HG03280 (cell line): ENCODE measurements around the gene PDE4D.

Experiments used
- ATAC-seq: cut with Tn5 transposase; IDR thresholded peaks from one replicate; pipeline ENCODE4 v1.9.1; 2021; ENCODE audit warnings: mild to moderate bottlenecking, moderate library complexity; ENCODE audit not compliant: unreplicated experiment

PDE4D gene

GRCh38 chr5:59840200-59840601, 53.3 kb downstream of the PDE4D start:
- ATAC-seq, result no peak

GRCh38 chr5:59838989-59839388, 54.5 kb downstream of the PDE4D start:
- ATAC-seq, result no peak

GRCh38 chr5:59838067-59838466, 55.5 kb downstream of the PDE4D start:
- no peak for ATAC-seq

GRCh38 chr5:59837071-59837470, 56.5 kb downstream of the PDE4D start:
- no peak for ATAC-seq

GRCh38 chr5:59835800-59836199, 57.7 kb downstream of the PDE4D start:
- ATAC-seq, result no peak

- no peak for ATAC-seq
Observed at GRCh38 chr5:59833448-59833847, 60.1 kb downstream of the PDE4D start.

GRCh38 chr5:59832577-59833301, 60.8 kb downstream of the PDE4D start:
- no peak for ATAC-seq

GRCh38 chr5:59831326-59832010, 62.1 kb downstream of the PDE4D start:
- ATAC-seq, result no peak

- no peak for ATAC-seq
Observed at GRCh38 chr5:59830536-59831200, 62.9 kb downstream of the PDE4D start.

GRCh38 chr5:59829922-59830321, 63.6 kb downstream of the PDE4D start:
- ATAC-seq, result no peak

- no peak for ATAC-seq
Observed at GRCh38 chr5:59829386-59829785, 64.1 kb downstream of the PDE4D start.

- no peak for ATAC-seq
Observed at GRCh38 chr5:59828623-59829022, 64.9 kb downstream of the PDE4D start.

- no peak for ATAC-seq
Observed at GRCh38 chr5:59826996-59827395, 66.5 kb downstream of the PDE4D start.

- ATAC-seq, result no peak
Observed at GRCh38 chr5:59823420-59823819, 70.1 kb downstream of the PDE4D start.

- ATAC-seq, result no peak
Observed at GRCh38 chr5:59819806-59820205, 73.7 kb downstream of the PDE4D start.

GRCh38 chr5:59817536-59817935, 76.0 kb downstream of the PDE4D start:
- no peak for ATAC-seq

GRCh38 chr5:59816654-59817300, 76.7 kb downstream of the PDE4D start:
- ATAC-seq, result no peak

- no peak for ATAC-seq
Observed at GRCh38 chr5:59814537-59814872, 79.0 kb downstream of the PDE4D start.

GRCh38 chr5:59813761-59814536, 79.6 kb downstream of the PDE4D start:
- peak; percentile 65 for ATAC-seq

GRCh38 chr5:59810041-59810440, 83.5 kb downstream of the PDE4D start:
- ATAC-seq, result peak; percentile 49

GRCh38 chr5:59807806-59808205, 85.7 kb downstream of the PDE4D start:
- ATAC-seq, result no peak
